HEK293 (cell line): ENCODE measurements around the gene MALT1.

Experiments
- FEZF1 ChIP-seq: fragments of 450-650 bp; formaldehyde crosslinking; IDR thresholded peaks from 2 replicates; pipeline ENCODE4 v1.5.1; 2016; ENCODE audit warnings: missing biosample characterization, missing genetic modification characterization
- GLIS1 ChIP-seq: fragments of 450-650 bp; formaldehyde crosslinking; IDR thresholded peaks from 2 replicates; pipeline ENCODE4 v1.5.1; 2016; ENCODE audit warnings: missing biosample characterization, missing genetic modification characterization
- HOXC10 ChIP-seq: sonication (generic); formaldehyde crosslinking; IDR thresholded peaks from 2 replicates; pipeline ENCODE4 v1.8.1; 2023; ENCODE audit warnings: mild to moderate bottlenecking, missing genetic modification reagents
- KLF10 ChIP-seq: fragments of 450-650 bp; IDR thresholded peaks from 2 replicates; pipeline ENCODE4 v1.5.1; 2018; ENCODE audit warnings: missing biosample characterization, mild to moderate bottlenecking, missing genetic modification characterization
- KLF7 ChIP-seq: fragments of 450-650 bp; formaldehyde crosslinking; IDR thresholded peaks from 2 replicates; pipeline ENCODE4 v1.5.1; 2016; ENCODE audit warnings: missing biosample characterization, missing genetic modification characterization, borderline replicate concordance
- MEIS1 ChIP-seq: sonication (generic); formaldehyde crosslinking; IDR thresholded peaks from 2 replicates; pipeline ENCODE4 v1.8.1; 2022; ENCODE audit warnings: missing genetic modification reagents, mild to moderate bottlenecking, borderline replicate concordance
- MYNN ChIP-seq: fragments of 450-650 bp; formaldehyde crosslinking; IDR thresholded peaks from 2 replicates; pipeline ENCODE4 v1.5.1; 2016; ENCODE audit warnings: missing biosample characterization, missing genetic modification characterization, borderline replicate concordance
- OVOL3 ChIP-seq: fragments of 450-650 bp; formaldehyde crosslinking; IDR thresholded peaks from 2 replicates; pipeline ENCODE4 v1.5.1; 2016; ENCODE audit warnings: missing biosample characterization, missing genetic modification characterization
- RBAK ChIP-seq: fragments of 450-650 bp; formaldehyde crosslinking; IDR thresholded peaks from 2 replicates; pipeline ENCODE4 v1.5.1; 2016; ENCODE audit warnings: missing biosample characterization, missing genetic modification characterization
- ZFHX2 ChIP-seq: fragments of 450-650 bp; formaldehyde crosslinking; conservative IDR thresholded peaks from 2 replicates; pipeline ENCODE4 v1.5.1; 2016; ENCODE audit warnings: missing biosample characterization, missing genetic modification characterization
- ZFP3 ChIP-seq: fragments of 450-650 bp; formaldehyde crosslinking; IDR thresholded peaks from 2 replicates; pipeline ENCODE4 v1.5.1; 2016; ENCODE audit warnings: low read depth, missing biosample characterization, missing genetic modification characterization
- ZFP69B ChIP-seq: fragments of 450-650 bp; formaldehyde crosslinking; IDR thresholded peaks from 2 replicates; pipeline ENCODE4 v1.5.1; 2016; ENCODE audit warnings: missing biosample characterization, missing genetic modification characterization
- ZNF133 ChIP-seq: fragments of 450-650 bp; formaldehyde crosslinking; IDR thresholded peaks from 2 replicates; pipeline ENCODE4 v1.5.1; 2016; ENCODE audit warnings: missing biosample characterization, missing genetic modification characterization
- ZNF155 ChIP-seq: fragments of 450-650 bp; formaldehyde crosslinking; IDR thresholded peaks from 2 replicates; pipeline ENCODE4 v1.5.1; 2016; ENCODE audit warnings: missing biosample characterization, missing genetic modification characterization
- ZNF157 ChIP-seq: fragments of 450-650 bp; formaldehyde crosslinking; IDR thresholded peaks from 2 replicates; pipeline ENCODE4 v1.5.1; 2016; ENCODE audit warnings: missing biosample characterization, missing genetic modification characterization
- ZNF19 ChIP-seq: fragments of 450-650 bp; formaldehyde crosslinking; IDR thresholded peaks from 2 replicates; pipeline ENCODE4; 2016; ENCODE audit warnings: missing biosample characterization, missing genetic modification characterization, low read depth
- ZNF2 ChIP-seq: fragments of 450-650 bp; formaldehyde crosslinking; IDR thresholded peaks from 2 replicates; pipeline ENCODE4 v1.5.1; 2016; ENCODE audit warnings: missing biosample characterization, missing genetic modification characterization
- ZNF202 ChIP-seq: fragments of 450-650 bp; formaldehyde crosslinking; IDR thresholded peaks from 2 replicates; pipeline ENCODE4 v1.5.1; 2016; ENCODE audit warnings: missing biosample characterization, missing genetic modification characterization, borderline replicate concordance
- ZNF23 ChIP-seq: fragments of 450-650 bp; formaldehyde crosslinking; IDR thresholded peaks from 2 replicates; pipeline ENCODE4 v1.5.1; 2016; ENCODE audit warnings: missing biosample characterization, missing genetic modification characterization, borderline replicate concordance
- ZNF423 ChIP-seq: fragments of 450-650 bp; formaldehyde crosslinking; IDR thresholded peaks from 2 replicates; pipeline ENCODE4 v1.5.1; 2016; ENCODE audit warnings: missing biosample characterization, missing genetic modification characterization
- ZNF501 ChIP-seq: fragments of 450-650 bp; formaldehyde crosslinking; IDR thresholded peaks from 2 replicates; pipeline ENCODE4 v1.5.1; 2016; ENCODE audit warnings: missing biosample characterization, missing genetic modification characterization
- ZNF514 ChIP-seq: fragments of 450-650 bp; formaldehyde crosslinking; IDR thresholded peaks from 2 replicates; pipeline ENCODE4 v1.5.1; 2016; ENCODE audit warnings: missing biosample characterization, missing genetic modification characterization
- ZNF561 ChIP-seq: fragments of 450-650 bp; IDR thresholded peaks from 2 replicates; pipeline ENCODE4 v1.5.1; 2018; ENCODE audit warnings: missing biosample characterization, missing genetic modification characterization, borderline replicate concordance
- ZNF600 ChIP-seq: fragments of 450-650 bp; formaldehyde crosslinking; IDR thresholded peaks from 2 replicates; pipeline ENCODE4 v1.5.1; 2016; ENCODE audit warnings: missing biosample characterization, missing genetic modification characterization
- ZNF670 ChIP-seq: fragments of 450-650 bp; formaldehyde crosslinking; IDR thresholded peaks from 2 replicates; pipeline ENCODE4 v1.5.1; 2016; ENCODE audit warnings: missing biosample characterization, missing genetic modification characterization, low read depth
- ZNF776 ChIP-seq: fragments of 450-650 bp; formaldehyde crosslinking; IDR thresholded peaks from 2 replicates; pipeline ENCODE4 v1.5.0; 2017; ENCODE audit warnings: missing biosample characterization, missing genetic modification characterization, borderline replicate concordance
- ZNF792 ChIP-seq: fragments of 450-650 bp; formaldehyde crosslinking; IDR thresholded peaks from 2 replicates; pipeline ENCODE4 v1.5.1; 2016; ENCODE audit warnings: missing biosample characterization, missing genetic modification characterization
- ZNF843 ChIP-seq: fragments of 450-650 bp; formaldehyde crosslinking; IDR thresholded peaks from 2 replicates; pipeline ENCODE4 v1.5.1; 2016; ENCODE audit warnings: missing biosample characterization, missing genetic modification characterization
- TF ChIP-seq, protein P1 (sequence below): fragments of 450-650 bp; IDR thresholded peaks from 2 replicates; pipeline ENCODE4 v1.5.1; 2018; ENCODE audit warnings: missing biosample characterization, mild to moderate bottlenecking, missing genetic modification characterization
- TF ChIP-seq, protein P2 (sequence below): fragments of 450-650 bp; formaldehyde crosslinking; IDR thresholded peaks from 2 replicates; pipeline ENCODE4 v1.5.1; 2016; ENCODE audit warnings: missing biosample characterization, missing genetic modification characterization
- TF ChIP-seq, protein P3 (sequence below): fragments of 450-650 bp; formaldehyde crosslinking; IDR thresholded peaks from 2 replicates; pipeline ENCODE4 v1.5.1; 2016; ENCODE audit warnings: missing biosample characterization, missing genetic modification characterization
- TF ChIP-seq, protein P4 (sequence below): fragments of 450-650 bp; formaldehyde crosslinking; IDR thresholded peaks from 2 replicates; pipeline ENCODE4 v1.5.1; 2017; ENCODE audit warnings: missing biosample characterization, mild to moderate bottlenecking, missing genetic modification characterization, moderate library complexity
- TF ChIP-seq, protein P5 (sequence below): fragments of 450-650 bp; formaldehyde crosslinking; IDR thresholded peaks from 2 replicates; pipeline ENCODE4 v1.5.1; 2017; ENCODE audit warnings: missing biosample characterization, missing genetic modification characterization

The MALT1 gene

DNA sequence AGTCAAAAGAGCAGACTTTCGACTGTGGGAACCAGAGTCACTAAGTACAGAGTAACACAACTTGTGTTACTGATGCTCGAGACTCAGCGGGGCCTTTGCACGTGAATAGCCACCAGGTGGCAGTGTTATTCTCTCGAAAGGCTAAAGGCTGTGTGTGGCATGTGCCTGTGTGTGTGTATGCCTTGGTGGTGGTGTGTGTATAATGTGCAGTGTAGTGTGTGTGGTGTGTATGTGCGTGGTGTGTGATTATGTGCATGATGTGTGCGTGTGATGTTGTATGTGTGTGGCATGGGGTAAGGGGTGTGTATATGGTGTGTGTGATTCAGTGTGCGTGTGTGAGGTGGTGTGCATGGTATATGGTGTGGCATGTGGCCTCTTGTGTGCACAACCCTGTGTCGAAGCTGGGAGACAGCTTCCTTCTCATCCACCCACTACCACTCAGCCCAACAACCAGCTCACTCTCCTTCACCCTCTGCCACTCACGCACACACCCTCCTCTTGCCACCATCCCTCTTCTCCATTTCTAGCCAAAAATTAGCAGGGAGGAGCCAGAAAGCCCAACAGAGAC, 110.4 kb downstream of the MALT1 start (continued):
- no peak for TF ChIP-seq ZNF155 (tag by site-specific recombination)
- TF ChIP-seq ZFP69B, result peak; percentile 54; the same call in 1 of the 2 replicates
- TF ChIP-seq KLF7 (tag by site-specific recombination), result peak; percentile 20; the same call in 1 of the 2 replicates
- no peak for TF ChIP-seq MEIS1 (CRISPR knock-in tag)
- TF ChIP-seq ZNF23 (tag by site-specific recombination), result no peak
- no peak for TF ChIP-seq ZNF19
- TF ChIP-seq FEZF1 (tag by site-specific recombination), result peak; percentile 59; the same call in 1 of the 2 replicates
- no peak for TF ChIP-seq ZNF202
- TF ChIP-seq ZNF133 (tag by site-specific recombination), result peak; percentile 56
- no peak for TF ChIP-seq KLF10 (tag by site-specific recombination)
- TF ChIP-seq, protein P1, sequence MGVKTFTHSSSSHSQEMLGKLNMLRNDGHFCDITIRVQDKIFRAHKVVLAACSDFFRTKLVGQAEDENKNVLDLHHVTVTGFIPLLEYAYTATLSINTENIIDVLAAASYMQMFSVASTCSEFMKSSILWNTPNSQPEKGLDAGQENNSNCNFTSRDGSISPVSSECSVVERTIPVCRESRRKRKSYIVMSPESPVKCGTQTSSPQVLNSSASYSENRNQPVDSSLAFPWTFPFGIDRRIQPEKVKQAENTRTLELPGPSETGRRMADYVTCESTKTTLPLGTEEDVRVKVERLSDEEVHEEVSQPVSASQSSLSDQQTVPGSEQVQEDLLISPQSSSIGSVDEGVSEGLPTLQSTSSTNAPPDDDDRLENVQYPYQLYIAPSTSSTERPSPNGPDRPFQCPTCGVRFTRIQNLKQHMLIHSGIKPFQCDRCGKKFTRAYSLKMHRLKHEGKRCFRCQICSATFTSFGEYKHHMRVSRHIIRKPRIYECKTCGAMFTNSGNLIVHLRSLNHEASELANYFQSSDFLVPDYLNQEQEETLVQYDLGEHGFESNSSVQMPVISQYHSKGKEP (tag by site-specific recombination), result no peak
- TF ChIP-seq, protein P2, sequence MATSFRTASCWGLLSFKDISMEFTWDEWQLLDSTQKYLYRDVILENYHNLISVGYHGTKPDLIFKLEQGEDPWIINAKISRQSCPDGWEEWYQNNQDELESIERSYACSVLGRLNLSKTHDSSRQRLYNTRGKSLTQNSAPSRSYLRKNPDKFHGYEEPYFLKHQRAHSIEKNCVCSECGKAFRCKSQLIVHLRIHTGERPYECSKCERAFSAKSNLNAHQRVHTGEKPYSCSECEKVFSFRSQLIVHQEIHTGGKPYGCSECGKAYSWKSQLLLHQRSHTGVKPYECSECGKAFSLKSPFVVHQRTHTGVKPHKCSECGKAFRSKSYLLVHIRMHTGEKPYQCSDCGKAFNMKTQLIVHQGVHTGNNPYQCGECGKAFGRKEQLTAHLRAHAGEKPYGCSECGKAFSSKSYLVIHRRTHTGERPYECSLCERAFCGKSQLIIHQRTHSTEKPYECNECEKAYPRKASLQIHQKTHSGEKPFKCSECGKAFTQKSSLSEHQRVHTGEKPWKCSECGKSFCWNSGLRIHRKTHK, result no peak
- TF ChIP-seq ZNF670, result no peak
- TF ChIP-seq ZNF423, result no peak
- TF ChIP-seq ZNF600 (tag by site-specific recombination), result peak; percentile 71
- no peak for TF ChIP-seq HOXC10 (CRISPR knock-in tag)
- no peak for TF ChIP-seq ZNF514 (tag by site-specific recombination)
- TF ChIP-seq, protein P3, sequence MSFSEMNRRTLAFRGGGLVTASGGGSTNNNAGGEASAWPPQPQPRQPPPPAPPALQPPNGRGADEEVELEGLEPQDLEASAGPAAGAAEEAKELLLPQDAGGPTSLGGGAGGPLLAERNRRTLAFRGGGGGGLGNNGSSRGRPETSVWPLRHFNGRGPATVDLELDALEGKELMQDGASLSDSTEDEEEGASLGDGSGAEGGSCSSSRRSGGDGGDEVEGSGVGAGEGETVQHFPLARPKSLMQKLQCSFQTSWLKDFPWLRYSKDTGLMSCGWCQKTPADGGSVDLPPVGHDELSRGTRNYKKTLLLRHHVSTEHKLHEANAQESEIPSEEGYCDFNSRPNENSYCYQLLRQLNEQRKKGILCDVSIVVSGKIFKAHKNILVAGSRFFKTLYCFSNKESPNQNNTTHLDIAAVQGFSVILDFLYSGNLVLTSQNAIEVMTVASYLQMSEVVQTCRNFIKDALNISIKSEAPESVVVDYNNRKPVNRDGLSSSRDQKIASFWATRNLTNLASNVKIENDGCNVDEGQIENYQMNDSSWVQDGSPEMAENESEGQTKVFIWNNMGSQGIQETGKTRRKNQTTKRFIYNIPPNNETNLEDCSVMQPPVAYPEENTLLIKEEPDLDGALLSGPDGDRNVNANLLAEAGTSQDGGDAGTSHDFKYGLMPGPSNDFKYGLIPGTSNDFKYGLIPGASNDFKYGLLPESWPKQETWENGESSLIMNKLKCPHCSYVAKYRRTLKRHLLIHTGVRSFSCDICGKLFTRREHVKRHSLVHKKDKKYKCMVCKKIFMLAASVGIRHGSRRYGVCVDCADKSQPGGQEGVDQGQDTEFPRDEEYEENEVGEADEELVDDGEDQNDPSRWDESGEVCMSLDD (tag by site-specific recombination), result peak; percentile 38
- TF ChIP-seq ZNF776 (tag by site-specific recombination), result peak; percentile 62; the same call in 1 of the 2 replicates
- peak; percentile 75 for TF ChIP-seq ZFHX2 (tag by site-specific recombination)
- no peak for TF ChIP-seq RBAK (tag by site-specific recombination)
- peak; percentile 81 for TF ChIP-seq GLIS1 (tag by site-specific recombination)
- peak; percentile 80; the same call in 1 of the 2 replicates for TF ChIP-seq ZNF843
- peak; percentile 29; the same call in 1 of the 2 replicates for TF ChIP-seq ZFP3
- 0 out of 2 replicates have a peak, but pooled peaks have one; percentile 10 for TF ChIP-seq ZNF157 (tag by site-specific recombination)
- TF ChIP-seq ZNF561 (tag by site-specific recombination), result no peak
- peak; percentile 98 for TF ChIP-seq ZNF501 (tag by site-specific recombination)
- peak; percentile 85; the same call in 1 of the 2 replicates for TF ChIP-seq OVOL3
- TF ChIP-seq, protein P4, sequence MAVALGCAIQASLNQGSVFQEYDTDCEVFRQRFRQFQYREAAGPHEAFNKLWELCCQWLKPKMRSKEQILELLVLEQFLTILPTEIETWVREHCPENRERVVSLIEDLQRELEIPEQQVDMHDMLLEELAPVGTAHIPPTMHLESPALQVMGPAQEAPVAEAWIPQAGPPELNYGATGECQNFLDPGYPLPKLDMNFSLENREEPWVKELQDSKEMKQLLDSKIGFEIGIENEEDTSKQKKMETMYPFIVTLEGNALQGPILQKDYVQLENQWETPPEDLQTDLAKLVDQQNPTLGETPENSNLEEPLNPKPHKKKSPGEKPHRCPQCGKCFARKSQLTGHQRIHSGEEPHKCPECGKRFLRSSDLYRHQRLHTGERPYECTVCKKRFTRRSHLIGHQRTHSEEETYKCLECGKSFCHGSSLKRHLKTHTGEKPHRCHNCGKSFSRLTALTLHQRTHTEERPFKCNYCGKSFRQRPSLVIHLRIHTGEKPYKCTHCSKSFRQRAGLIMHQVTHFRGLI, result peak; percentile 86
- peak; percentile 99 for TF ChIP-seq ZNF2 (tag by site-specific recombination)
- TF ChIP-seq ZNF792 (tag by site-specific recombination), result peak; percentile 92
- TF ChIP-seq, protein P5, sequence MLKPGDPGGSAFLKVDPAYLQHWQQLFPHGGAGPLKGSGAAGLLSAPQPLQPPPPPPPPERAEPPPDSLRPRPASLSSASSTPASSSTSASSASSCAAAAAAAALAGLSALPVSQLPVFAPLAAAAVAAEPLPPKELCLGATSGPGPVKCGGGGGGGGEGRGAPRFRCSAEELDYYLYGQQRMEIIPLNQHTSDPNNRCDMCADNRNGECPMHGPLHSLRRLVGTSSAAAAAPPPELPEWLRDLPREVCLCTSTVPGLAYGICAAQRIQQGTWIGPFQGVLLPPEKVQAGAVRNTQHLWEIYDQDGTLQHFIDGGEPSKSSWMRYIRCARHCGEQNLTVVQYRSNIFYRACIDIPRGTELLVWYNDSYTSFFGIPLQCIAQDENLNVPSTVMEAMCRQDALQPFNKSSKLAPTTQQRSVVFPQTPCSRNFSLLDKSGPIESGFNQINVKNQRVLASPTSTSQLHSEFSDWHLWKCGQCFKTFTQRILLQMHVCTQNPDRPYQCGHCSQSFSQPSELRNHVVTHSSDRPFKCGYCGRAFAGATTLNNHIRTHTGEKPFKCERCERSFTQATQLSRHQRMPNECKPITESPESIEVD, result no peak
- peak; percentile 37 for TF ChIP-seq MYNN
